Liver (tissue), 2 donors: ENCODE measurements around the gene MARVELD1.

ENCODE experiments used
- FOXA1 ChIP-seq: IDR thresholded peaks from 2 replicates; pipeline ENCODE4 v1.6.1; 2016; ENCODE audit warnings: antibody characterized with exemption
- FOXA2 ChIP-seq: IDR thresholded peaks from 2 replicates; pipeline ENCODE4 v1.6.1; 2016; ENCODE audit warnings: antibody characterized with exemption
- YY1 ChIP-seq: IDR thresholded peaks from 2 replicates; pipeline ENCODE4 v1.6.1; 2016; ENCODE audit warnings: antibody characterized with exemption, mild to moderate bottlenecking
- TF ChIP-seq, protein P1 (sequence below): IDR thresholded peaks from 2 replicates; pipeline ENCODE4 v1.6.1; 2016; ENCODE audit warnings: antibody characterized with exemption
- TF ChIP-seq, protein P2 (sequence below): IDR thresholded peaks from 2 replicates; pipeline ENCODE4 v1.6.1; 2016; ENCODE audit warnings: antibody characterized with exemption, mild to moderate bottlenecking
- TF ChIP-seq, protein P3 (sequence below): fragments of 150-350 bp; IDR thresholded peaks from 2 replicates; pipeline ENCODE4 v1.5.1; 2017; ENCODE audit warnings: improper control_type of control experiment, low read depth, low read length; ENCODE audit not compliant: missing input control
- donor health status: healthy.

DNA sequence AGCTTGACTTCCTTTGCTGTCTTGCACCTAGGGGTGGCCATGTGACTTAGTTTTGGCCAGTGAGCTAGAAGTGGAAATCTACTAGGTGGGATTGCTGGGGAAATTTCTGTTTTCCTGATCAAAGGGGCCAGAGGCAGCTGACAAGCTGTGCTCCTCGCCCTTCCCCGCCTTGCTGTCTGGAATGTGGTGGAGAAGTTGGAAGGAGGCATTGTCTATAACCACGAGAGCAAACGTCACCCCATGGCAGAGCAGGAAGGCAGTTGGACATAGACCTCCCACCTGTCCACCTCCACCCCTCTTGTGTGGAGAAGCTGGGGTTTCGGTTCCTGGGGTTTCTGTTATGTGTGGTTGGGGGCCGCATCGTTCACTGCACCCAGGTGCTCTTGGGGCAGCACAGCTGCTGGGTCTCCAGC, 51.0 kb downstream of the MARVELD1 start:
- no peak for TF ChIP-seq FOXA2
- TF ChIP-seq, protein P1, sequence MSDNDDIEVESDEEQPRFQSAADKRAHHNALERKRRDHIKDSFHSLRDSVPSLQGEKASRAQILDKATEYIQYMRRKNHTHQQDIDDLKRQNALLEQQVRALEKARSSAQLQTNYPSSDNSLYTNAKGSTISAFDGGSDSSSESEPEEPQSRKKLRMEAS, result no peak
- TF ChIP-seq, protein P2, sequence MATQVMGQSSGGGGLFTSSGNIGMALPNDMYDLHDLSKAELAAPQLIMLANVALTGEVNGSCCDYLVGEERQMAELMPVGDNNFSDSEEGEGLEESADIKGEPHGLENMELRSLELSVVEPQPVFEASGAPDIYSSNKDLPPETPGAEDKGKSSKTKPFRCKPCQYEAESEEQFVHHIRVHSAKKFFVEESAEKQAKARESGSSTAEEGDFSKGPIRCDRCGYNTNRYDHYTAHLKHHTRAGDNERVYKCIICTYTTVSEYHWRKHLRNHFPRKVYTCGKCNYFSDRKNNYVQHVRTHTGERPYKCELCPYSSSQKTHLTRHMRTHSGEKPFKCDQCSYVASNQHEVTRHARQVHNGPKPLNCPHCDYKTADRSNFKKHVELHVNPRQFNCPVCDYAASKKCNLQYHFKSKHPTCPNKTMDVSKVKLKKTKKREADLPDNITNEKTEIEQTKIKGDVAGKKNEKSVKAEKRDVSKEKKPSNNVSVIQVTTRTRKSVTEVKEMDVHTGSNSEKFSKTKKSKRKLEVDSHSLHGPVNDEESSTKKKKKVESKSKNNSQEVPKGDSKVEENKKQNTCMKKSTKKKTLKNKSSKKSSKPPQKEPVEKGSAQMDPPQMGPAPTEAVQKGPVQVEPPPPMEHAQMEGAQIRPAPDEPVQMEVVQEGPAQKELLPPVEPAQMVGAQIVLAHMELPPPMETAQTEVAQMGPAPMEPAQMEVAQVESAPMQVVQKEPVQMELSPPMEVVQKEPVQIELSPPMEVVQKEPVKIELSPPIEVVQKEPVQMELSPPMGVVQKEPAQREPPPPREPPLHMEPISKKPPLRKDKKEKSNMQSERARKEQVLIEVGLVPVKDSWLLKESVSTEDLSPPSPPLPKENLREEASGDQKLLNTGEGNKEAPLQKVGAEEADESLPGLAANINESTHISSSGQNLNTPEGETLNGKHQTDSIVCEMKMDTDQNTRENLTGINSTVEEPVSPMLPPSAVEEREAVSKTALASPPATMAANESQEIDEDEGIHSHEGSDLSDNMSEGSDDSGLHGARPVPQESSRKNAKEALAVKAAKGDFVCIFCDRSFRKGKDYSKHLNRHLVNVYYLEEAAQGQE, result no peak
- TF ChIP-seq, protein P3, sequence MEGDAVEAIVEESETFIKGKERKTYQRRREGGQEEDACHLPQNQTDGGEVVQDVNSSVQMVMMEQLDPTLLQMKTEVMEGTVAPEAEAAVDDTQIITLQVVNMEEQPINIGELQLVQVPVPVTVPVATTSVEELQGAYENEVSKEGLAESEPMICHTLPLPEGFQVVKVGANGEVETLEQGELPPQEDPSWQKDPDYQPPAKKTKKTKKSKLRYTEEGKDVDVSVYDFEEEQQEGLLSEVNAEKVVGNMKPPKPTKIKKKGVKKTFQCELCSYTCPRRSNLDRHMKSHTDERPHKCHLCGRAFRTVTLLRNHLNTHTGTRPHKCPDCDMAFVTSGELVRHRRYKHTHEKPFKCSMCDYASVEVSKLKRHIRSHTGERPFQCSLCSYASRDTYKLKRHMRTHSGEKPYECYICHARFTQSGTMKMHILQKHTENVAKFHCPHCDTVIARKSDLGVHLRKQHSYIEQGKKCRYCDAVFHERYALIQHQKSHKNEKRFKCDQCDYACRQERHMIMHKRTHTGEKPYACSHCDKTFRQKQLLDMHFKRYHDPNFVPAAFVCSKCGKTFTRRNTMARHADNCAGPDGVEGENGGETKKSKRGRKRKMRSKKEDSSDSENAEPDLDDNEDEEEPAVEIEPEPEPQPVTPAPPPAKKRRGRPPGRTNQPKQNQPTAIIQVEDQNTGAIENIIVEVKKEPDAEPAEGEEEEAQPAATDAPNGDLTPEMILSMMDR, result no peak
- TF ChIP-seq FOXA1, result no peak
- no peak for TF ChIP-seq YY1
